ENCODE data around the gene LSP1. TPM values are rescaled to one million over a fixed set of nuclear protein-coding genes. Genes with fewer than 3 reads are reported as not detected.

The LSP1 gene
- total and polyA plus RNA-seq, 2 of the 4 experiments (the other 2 are of a cell fraction), result not detected

GRCh38 chr11:1887451-1888346, 34.8 kb downstream of the LSP1 start:
- DNase-seq (no peak), ATAC-seq (ENCODE audit: low read depth) (no peak)
- TF ChIP-seq RAD21 (IDR thresholded peaks at IDR 0.05; ENCODE audit: low read length), result no peak
- TF ChIP-seq ELK1 (IDR thresholded peaks at IDR 0.05; ENCODE audit: borderline replicate concordance, low read depth, low read length), result no peak
- no peak for TF ChIP-seq FOS (IDR thresholded peaks at IDR 0.05; ENCODE audit: low read depth, low read length)
- TF ChIP-seq SMC3 (IDR thresholded peaks at IDR 0.05; ENCODE audit: low read depth, low read length), result no peak
- Histone ChIP-seq H3K14ac (replicated peaks; ENCODE audit: low read depth, low read length) (no peak overlapping the region), H3K36me3 (ENCODE audit: control insufficient read depth, insufficient read depth, low read length) (no peaks in the 10 kb centered on the region), H3K27me3 (ENCODE audit: control insufficient read depth, insufficient read depth, low read length) (peaks cover 28% of the 10 kb centered on the region), H3K56ac (ENCODE audit: extremely low read depth, insufficient read depth, low read length) (no peak overlapping the region), H3K9ac (ENCODE audit: low read depth, low read length) (no peak overlapping the region), H3K4me1 (ENCODE audit: control insufficient read depth, insufficient read depth, low read length) (no peaks in the 10 kb centered on the region), H2AK5ac (ENCODE audit: low read depth, low read length) (no peak overlapping the region), H3K9me1 (ENCODE audit: insufficient read depth, low read length) (no peaks in the 10 kb centered on the region), H3K18ac (ENCODE audit: low read depth, low read length) (no peak overlapping the region), H3K79me1 (ENCODE audit: low read depth in 1 of 2, low read length in 2 of 2) (no peaks in the 10 kb centered on the region), H4K5ac (ENCODE audit: low read depth, low read length) (no peak overlapping the region), H3K4ac (ENCODE audit: low read depth, low read length) (no peak overlapping the region), H2BK15ac (ENCODE audit: low read depth, low read length) (no peak overlapping the region), H2BK20ac (ENCODE audit: low read depth, low read length) (no peak overlapping the region), H2BK120ac (ENCODE audit: low read depth, low read length) (no peak overlapping the region), H3K4me2 (ENCODE audit: low read depth, low read length) (no peak overlapping the region), H3K4me3 (ENCODE audit: insufficient read depth, low read depth, low read length) (no peak overlapping the region), H4K20me1 (ENCODE audit: insufficient read depth, low read length) (no peaks in the 10 kb centered on the region), H4K91ac (ENCODE audit: insufficient read depth, low read depth, low read length) (no peak overlapping the region), H2AFZ (replicated peaks; ENCODE audit: low read length, poor library complexity) (no peak overlapping the region), H2AK9ac (replicated peaks; ENCODE audit: low read depth, low read length, poor library complexity) (no peak overlapping the region), H3K23ac (ENCODE audit: low read depth, low read length) (no peak overlapping the region), H3K9me3 (ENCODE audit: control insufficient read depth, insufficient read depth, low read length) (no peaks in the 10 kb centered on the region), H4K8ac (ENCODE audit: low read depth in 2 of 2, low read length in 2 of 2) (no peak overlapping the region), H3K27ac (ENCODE audit: insufficient read depth, low read length) (no peak overlapping the region), H2BK5ac (ENCODE audit: low read depth, low read length, poor library complexity, severe bottlenecking) (no peak overlapping the region)
- intact Hi-C loops (cut with micrococcal nuclease) (no loop called here), in situ Hi-C loops (cut with MboI; ENCODE audit: low sequenced_read_pairs) (no loop called here), dilution Hi-C loops (cut with HindIII; ENCODE audit: low sequenced_read_pairs, unreplicated experiment) (no loop called here)
- WGBS, 2 experiments (ENCODE audit: extremely low coverage in 2 of 2, insufficient read length in 1 of 2), result no CpG with 5 or more reads among the region's 11 CpGs
- no TSS peak for BruUV-seq (replicated peaks)
- CTCF ChIA-PET, result no interaction called here
- POLR2A ChIA-PET (ENCODE audit: unreplicated experiment), result no interaction called here
